Measurements from ENCODE around the gene CDH13. TPM values are rescaled to one million over a fixed set of nuclear protein-coding genes. Genes with fewer than 3 reads are reported as not detected.
A peak's percentile ranks its signal among the peaks of the same experiment; 100 is the strongest.

Gene CDH13
- total RNA-seq, 3 donors from 2014 or later: 4.9 to 11.2 (median 9.8) TPM

GRCh38 chr16:83843657-83844056 lies 1216.9 kb downstream of the CDH13 start:
- intact Hi-C loops (cut with DNase I, micrococcal nuclease): no loop called here
- peak; percentile 40 for ATAC-seq
- Histone ChIP-seq H3K4me3 (no peak overlapping the region), H3K4me1 (ENCODE audit: low read depth) (no peaks in the 10 kb centered on the region), H3K36me3 (ENCODE audit: low read depth) (no peaks in the 10 kb centered on the region), H3K9me3 (no peaks in the 10 kb centered on the region)
- TF ChIP-seq CTCF (IDR thresholded peaks at IDR 0.05): no peak
- no peak for DNase-seq

DNA sequence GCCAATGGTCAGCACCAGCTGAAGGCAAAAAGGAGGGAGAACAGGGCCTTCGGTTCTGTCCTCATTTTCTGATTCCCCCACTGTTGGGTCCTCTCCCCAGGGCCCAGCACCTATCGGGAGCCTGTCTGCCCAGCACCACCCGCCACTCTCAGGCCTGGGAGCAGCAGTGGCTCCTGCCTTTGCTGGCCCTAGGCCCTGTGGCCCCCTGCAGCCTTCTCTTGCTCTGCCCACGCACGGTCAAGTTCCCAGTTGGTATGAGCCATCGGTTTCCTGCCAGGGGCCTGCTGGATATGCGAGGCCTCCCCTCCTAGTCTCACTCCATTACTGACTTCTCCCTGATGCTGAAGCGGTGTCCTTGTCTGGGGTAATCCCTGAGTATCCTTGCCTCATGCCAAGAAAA lies 1218.5 kb downstream of the CDH13 start:
- Histone ChIP-seq H3K4me1 (ENCODE audit: low read depth) (no peaks in the 10 kb centered on the region), H3K36me3 (ENCODE audit: low read depth) (no peaks in the 10 kb centered on the region), H3K9me3 (no peaks in the 10 kb centered on the region), H3K4me3 (no peak overlapping the region)
- intact Hi-C loops (cut with DNase I, micrococcal nuclease): no loop called here
- no peak for TF ChIP-seq CTCF (IDR thresholded peaks at IDR 0.05)
- ATAC-seq: no peak
- no peak for DNase-seq

- no peak overlapping the region for H3K4me3 ChIP-seq
Observed at GRCh38 chr16:83847371-83848225, 1220.8 kb downstream of the CDH13 start.

DNA sequence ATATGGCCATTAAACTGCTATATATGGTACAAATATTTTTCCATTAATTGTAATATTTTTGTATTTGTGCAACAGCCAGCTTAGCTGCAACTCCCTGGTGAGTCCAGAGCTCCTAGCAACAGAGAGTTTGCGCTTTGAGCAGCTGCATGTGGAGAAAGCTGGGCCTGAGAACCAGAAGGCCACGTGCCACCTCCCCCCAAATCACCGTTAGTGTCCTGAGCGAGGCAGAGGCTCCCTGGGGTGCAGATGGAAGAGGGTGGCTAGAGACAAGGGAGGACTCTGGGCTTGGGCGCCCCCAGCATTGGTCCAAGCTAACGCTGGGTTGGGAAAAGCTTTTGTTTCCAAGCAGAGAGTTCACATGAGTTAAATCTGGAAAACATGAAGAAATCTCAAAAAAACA lies 1222.7 kb downstream of the CDH13 start:
- DNase-seq: no peak
- intact Hi-C loops (cut with DNase I, micrococcal nuclease): no loop called here

More at GRCh38 chr16:83847371-83848225, 1220.8 kb downstream of the CDH13 start:
- no peaks in the 10 kb centered on the region for H3K9me3 ChIP-seq
- intact Hi-C loops (cut with DNase I, micrococcal nuclease): no loop called here
- DNase-seq: no peak
- TF ChIP-seq CTCF (IDR thresholded peaks at IDR 0.05): no peak
- ATAC-seq: no peak
- H3K36me3 ChIP-seq (ENCODE audit: low read depth): no peaks in the 10 kb centered on the region
- no peaks in the 10 kb centered on the region for H3K4me1 ChIP-seq (ENCODE audit: low read depth)

More for the DNA sequence above, 1222.7 kb downstream of the CDH13 start:
- ATAC-seq: no peak
- H3K9me3 ChIP-seq: no peaks in the 10 kb centered on the region
- H3K4me3 ChIP-seq: no peak overlapping the region
- TF ChIP-seq CTCF (IDR thresholded peaks at IDR 0.05): no peak
- H3K36me3 ChIP-seq (ENCODE audit: low read depth): no peaks in the 10 kb centered on the region
- no peaks in the 10 kb centered on the region for H3K4me1 ChIP-seq (ENCODE audit: low read depth)

Small RNA genes lying within 50 kb of the gene (microRNA-seq; reads per million reads assigned to microRNA genes)
- gene MIR3182 (not detected), gene MIR8058 (not detected)

Measured in mucosa of descending colon (tissue), 3 donors.